T follicular helper cell (primary cell): ENCODE data around the gene DCHS1.

Source experiments
- DNase-seq: peaks from one replicate; pipeline ENCODE4 v3.0.0-alpha.2; 2020; ENCODE audit warnings: low read depth

Gene DCHS1

GRCh38 chr11:6611092-6611962 is 44.3 kb downstream of the DCHS1 start:
- peak; percentile 20 for DNase-seq

GRCh38 chr11:6610591-6610990 is 45.0 kb downstream of the DCHS1 start:
- no peak for DNase-seq

- DNase-seq = no peak
These were observed 46.0 kb downstream of the DCHS1 start for GRCh38 chr11:6609502-6610015.

GRCh38 chr11:6608726-6609501 is 46.7 kb downstream of the DCHS1 start:
- DNase-seq = no peak

GRCh38 chr11:6608011-6608410 is 47.6 kb downstream of the DCHS1 start:
- no peak for DNase-seq

- no peak for DNase-seq
These were observed 48.3 kb downstream of the DCHS1 start for GRCh38 chr11:6607190-6607795.

- no peak for DNase-seq
These were observed 49.0 kb downstream of the DCHS1 start for GRCh38 chr11:6606471-6607189.

- no peak for DNase-seq
These were observed 50.8 kb downstream of the DCHS1 start for GRCh38 chr11:6604790-6605189.

- peak; percentile 26 for DNase-seq
These were observed 51.5 kb downstream of the DCHS1 start for GRCh38 chr11:6604081-6604626.

GRCh38 chr11:6603287-6604080 is 52.1 kb downstream of the DCHS1 start, which contains the start of the genes ILK and RRP8:
Gene ILK (plus strand): TSS chr11:6603774. CDS start chr11:6604272, 498 bp downstream.
Gene RRP8 (minus strand): TSS chr11:6603616. CDS start chr11:6603502, 114 bp downstream.
- DNase-seq = peak; percentile 67

- DNase-seq = no peak
These were observed 53.3 kb downstream of the DCHS1 start for GRCh38 chr11:6602096-6602940.

GRCh38 chr11:6601041-6601461 is 54.6 kb downstream of the DCHS1 start:
- no peak for DNase-seq

- no peak for DNase-seq
These were observed 55.7 kb downstream of the DCHS1 start for GRCh38 chr11:6599881-6600390.

GRCh38 chr11:6599449-6599848 is 56.2 kb downstream of the DCHS1 start:
- no peak for DNase-seq

- DNase-seq = no peak
These were observed 57.1 kb downstream of the DCHS1 start for GRCh38 chr11:6598555-6598954.

GRCh38 chr11:6596239-6596877 is 59.3 kb downstream of the DCHS1 start:
- no peak for DNase-seq

GRCh38 chr11:6594142-6594768 is 61.4 kb downstream of the DCHS1 start:
- no peak for DNase-seq

- no peak for DNase-seq
These were observed 67.6 kb downstream of the DCHS1 start for GRCh38 chr11:6588018-6588417.
